Ecto neural progenitor cell (in vitro differentiated cells): ENCODE results near the gene SERGEF.
"Not testable (repeated sequence)": the region's sequence is repeated elsewhere in the genome, so short reads cannot be mapped to it uniquely, and the experiment has no call there.

ENCODE experiments used
- DNase-seq: peaks from one replicate; pipeline ENCODE4 v3.0.0-alpha.2; 2018; ENCODE audit warnings: low spot score

The SERGEF gene

GRCh38 chr11:17906436-17906835 lies 106.4 kb downstream of the SERGEF start:
- DNase-seq, result peak; percentile 62

- DNase-seq, result no peak
Observed at GRCh38 chr11:17905477-17905876, 107.4 kb downstream of the SERGEF start.

DNA sequence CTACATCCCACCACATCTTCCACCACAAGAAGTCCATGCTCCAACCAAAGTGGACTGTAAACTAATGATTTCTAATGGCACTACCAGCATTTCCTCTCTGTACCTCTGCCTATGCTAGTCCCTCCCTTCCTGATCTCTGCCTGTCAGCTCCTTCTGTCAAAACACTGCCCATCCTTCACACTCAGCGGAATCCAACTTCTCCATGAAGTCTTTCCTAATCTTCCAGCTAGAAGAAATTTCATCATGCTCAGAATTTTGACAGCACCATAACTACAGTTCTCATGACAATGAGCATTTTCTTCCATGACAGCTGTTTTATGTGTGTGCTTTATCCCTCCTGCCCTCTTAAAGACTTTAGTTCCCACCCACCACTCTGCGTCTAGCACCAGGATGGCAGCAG lies 111.4 kb downstream of the SERGEF start:
- no peak for DNase-seq

DNA sequence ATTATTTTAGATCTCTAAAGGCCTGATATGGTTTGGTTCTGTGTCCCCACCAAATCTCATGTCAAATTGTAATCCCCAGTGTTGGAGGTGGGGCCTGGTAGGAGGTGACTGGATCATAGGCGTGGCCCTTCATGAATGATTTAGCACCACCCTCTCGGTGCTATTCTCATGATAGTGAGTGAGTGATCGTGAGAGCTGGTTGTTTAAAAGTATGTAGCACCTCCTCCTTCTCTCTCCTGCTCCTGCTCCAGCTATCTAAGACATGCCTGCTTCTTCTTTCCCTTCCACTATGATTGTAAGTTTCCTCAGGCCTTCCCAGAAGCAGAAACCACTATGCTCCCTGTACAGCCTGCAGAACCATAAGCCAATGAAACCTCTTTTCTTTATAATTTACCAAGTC lies 114.1 kb downstream of the SERGEF start:
- DNase-seq, result no peak

GRCh38 chr11:17898071-17898470 lies 114.8 kb downstream of the SERGEF start:
- no peak for DNase-seq

GRCh38 chr11:17897495-17897894 lies 115.4 kb downstream of the SERGEF start:
- no peak for DNase-seq

GRCh38 chr11:17896496-17897151 lies 116.2 kb downstream of the SERGEF start:
- not testable (repeated sequence) for DNase-seq

DNA sequence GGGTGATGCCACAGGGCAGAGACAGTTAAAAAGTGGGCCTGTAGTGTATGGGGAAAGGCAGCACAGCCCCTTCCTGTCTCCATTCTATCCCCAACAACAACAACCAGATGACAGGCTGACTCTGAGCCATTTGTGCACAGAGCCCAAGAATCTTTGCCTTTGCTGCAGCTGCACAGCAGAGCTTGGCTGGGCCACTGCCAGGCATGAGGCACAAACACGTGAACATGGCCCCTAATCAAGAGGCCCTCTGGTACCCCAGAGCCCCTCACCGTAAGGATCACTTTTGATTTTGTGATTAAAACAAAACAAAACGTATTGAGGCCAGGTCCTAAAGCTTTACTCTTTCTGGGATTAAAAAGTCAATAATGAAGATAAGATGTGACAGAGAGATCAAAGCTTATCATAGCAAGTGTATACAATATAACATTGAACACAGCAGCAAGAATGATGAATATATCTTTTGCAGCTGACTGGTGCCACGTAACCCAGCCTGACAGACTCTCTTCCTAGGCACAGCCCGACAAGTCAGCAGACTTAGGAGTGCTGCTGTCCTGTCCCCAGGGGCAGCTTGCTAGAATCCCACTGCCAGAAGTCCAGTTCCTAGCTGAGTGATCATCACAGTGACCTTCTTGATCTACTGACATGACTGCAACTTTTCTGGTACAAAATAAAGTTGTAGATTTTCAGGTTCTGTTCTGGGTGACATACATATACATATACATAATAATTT lies 117.8 kb downstream of the SERGEF start:
- no peak for DNase-seq

DNA sequence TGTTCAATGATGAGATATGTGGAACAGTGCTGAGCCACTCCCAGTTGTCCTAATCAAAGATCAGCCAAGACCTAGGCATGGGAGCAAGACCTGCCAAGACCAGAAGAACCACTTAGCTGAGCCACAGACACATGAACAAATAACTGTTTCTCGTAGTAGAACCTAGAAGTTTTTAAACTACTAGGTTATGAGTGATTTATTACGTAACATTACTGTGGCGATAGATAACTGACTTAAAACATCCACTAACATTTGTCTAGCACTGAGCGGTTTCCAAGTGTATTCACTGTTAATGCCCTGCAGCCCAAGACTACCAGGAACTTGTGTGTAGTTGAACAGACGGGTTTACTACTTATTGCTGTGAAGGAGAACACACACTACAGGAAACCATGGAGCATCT lies 120.4 kb downstream of the SERGEF start:
- no peak for DNase-seq

- no peak for DNase-seq
Observed at GRCh38 chr11:17890325-17890724, 122.5 kb downstream of the SERGEF start.

- no peak for DNase-seq
Observed at GRCh38 chr11:17887779-17888178, 125.1 kb downstream of the SERGEF start.

DNA sequence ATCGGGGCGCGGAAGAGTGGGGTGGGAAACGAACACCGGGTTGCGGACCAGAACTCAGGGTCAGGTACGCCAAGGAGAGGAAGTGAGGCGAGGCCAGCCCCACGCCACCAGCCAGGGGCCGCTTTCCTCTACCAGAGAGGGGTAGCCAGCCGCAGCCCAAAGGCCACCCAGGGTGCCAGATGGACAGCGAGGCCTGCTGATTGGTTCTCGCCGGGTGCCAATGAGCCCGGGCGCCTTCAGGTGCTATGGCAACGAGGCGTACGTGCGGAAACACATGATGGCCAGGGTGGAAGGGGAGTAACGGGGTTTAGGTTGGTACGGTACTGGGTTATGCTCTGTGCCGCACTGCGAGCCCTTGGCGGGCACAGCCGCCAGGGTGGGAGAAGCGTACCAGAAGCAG lies 128.9 kb downstream of the SERGEF start:
- DNase-seq, result no peak

DNA sequence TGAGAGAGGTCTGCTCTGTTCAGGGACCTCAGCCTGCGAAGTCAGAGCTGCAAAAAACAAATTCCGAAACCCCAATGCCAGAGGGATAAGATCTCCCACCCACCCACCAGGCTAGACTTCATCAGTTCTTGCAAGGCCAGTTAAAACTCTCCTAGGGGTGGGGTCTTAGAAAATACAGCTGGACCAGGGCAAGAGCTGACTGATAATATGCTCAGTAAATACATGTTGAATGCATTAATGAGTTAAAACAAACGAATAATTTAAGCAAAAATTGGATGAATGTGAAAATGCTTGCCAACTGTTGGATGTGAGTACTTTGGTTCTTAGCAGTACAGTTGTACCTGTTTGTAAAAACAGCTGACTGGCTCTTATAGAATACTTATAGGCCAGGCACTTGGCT lies 129.8 kb downstream of the SERGEF start:
- no peak for DNase-seq

DNA sequence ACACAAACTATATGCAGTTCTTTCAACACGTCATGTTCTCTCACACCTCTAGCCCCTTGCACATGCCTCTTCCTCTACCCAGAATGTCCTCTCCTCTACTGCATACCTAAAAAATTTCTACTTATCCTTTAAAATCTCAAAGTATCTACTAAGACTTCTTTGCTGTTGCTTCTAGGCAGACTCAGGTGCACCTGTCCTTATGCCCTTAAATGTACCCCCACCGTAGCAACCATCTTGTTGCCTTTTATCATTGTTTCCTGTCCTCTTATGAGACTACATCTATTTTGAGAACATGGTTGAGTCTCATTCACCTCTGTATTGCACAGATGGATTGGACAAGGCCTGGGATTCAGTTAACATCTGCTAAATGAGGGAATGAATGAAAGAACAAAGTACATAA lies 134.1 kb downstream of the SERGEF start:
- no peak for DNase-seq

DNA sequence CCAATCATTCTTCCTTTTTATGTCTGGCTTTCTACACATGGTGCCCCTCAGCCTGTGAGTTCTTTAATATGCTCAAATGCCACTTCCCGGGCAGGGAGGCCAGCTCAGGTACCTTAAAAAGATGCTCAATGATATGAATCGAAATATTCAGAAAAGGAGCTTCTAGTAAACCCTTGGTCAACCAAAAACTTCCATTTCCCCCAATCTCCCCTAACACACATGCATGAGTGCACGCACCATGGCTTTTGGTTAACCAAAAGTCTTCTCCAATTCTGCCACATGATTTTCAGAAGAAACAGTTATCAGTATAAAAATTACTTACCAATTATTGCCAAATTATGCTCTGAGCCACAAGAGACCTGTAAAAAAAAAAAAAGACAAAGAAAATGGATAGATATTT lies 135.0 kb downstream of the SERGEF start:
- no peak for DNase-seq

DNA sequence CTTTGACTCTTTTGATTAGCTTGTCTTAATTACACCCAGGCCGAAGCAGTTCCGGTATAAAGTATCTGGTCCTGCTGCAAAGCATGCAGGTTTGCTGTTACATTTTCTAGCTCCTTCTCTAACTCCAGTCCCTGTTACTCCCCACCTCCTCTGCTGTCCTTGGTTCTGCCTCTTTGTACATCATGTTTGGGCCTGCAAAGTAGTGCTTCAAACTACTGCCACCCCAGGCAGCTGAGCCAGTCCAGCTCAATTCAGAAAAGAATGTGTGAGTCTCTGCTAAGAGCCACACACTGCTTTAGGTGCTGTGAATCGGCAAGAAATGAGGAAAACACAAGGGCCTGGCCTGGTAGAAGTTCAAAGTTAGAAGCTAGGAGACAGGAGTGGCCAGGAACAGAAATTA lies 136.0 kb downstream of the SERGEF start:
- DNase-seq, result no peak

DNA sequence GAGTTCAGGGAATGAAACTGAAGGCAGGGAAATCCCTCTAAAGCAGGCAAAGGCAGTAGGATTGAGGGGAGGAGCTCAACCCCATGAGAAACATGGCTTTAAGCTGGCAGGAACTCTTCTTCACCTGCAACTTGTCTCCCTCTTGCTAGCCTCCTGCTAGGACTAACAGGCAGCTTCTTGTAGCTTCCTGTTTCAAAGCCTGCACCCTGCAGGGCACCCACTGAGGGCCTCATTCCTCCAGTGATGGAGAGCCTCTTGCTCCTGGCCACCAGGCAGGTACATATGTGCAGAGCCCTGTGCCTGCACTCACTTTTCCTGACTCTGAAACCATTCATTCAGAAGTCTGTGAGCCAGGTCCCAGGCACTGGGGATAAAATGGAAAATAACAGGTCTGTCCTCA lies 137.0 kb downstream of the SERGEF start:
- DNase-seq, result no peak

GRCh38 chr11:17873586-17873985 lies 139.3 kb downstream of the SERGEF start:
- no peak for DNase-seq

DNA sequence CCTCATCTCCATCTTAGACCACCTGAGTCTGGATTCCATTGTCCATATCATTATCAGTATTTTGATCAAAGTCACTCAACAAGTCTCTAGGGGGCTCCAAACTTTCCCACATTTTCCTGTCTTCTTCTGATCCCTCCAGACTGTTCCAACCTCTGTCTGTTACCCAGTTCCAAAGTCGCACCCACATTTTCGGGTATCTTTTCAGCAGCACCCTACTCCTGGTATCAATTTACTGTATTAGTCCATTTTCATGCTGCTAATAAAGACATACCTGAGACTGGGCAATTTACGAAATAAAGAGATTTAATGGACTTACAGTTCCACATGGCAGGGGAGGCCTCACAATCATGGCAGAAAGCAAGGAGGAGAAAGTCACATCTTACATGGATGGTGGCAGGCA lies 144.4 kb downstream of the SERGEF start:
- DNase-seq, result not testable (repeated sequence)

DNA sequence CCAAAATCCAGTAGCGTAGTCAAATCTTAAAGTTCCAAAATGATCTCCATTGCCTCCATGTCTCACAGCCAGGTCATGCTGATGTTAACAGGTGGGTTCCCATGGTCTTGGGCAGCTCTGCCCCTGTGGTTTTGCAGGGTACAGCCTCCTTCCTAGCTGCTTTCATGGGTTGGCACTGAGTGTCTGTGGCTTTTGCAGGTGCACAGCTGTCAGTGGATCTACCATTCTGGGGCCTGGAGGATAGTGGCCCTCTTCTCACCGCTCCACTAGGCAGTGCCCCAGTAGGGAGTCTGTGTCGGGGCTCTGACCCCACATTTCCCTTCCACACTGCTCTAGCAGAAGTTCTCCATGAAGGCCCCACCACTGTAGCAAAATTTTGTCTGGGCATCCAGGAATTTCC lies 145.5 kb downstream of the SERGEF start:
- no peak for DNase-seq

GRCh38 chr11:17865765-17866428 lies 146.9 kb downstream of the SERGEF start:
- DNase-seq, result no peak

DNA sequence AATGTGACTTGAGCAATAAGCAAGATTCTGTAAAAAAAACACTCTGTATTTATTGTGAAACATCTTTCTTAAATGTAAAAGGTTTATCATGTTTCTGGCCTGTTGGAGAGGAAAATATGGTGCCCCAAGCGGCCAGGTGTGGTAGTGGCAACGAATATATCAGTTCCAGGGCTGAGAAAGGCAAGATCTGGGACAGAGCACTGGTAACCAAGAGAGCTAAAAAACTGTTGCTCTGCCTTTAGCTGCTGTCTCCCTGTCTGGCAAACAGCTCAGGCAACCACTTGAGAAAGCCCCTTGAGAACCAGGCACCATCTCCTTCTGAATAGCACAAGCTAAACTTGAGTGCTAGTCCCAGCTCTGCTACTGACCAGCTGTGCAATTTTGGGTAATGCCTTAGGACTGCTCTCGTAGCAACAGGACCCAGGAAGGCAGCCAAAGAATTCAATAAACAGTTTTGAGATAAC lies 148.3 kb downstream of the SERGEF start:
- DNase-seq, result no peak

DNA sequence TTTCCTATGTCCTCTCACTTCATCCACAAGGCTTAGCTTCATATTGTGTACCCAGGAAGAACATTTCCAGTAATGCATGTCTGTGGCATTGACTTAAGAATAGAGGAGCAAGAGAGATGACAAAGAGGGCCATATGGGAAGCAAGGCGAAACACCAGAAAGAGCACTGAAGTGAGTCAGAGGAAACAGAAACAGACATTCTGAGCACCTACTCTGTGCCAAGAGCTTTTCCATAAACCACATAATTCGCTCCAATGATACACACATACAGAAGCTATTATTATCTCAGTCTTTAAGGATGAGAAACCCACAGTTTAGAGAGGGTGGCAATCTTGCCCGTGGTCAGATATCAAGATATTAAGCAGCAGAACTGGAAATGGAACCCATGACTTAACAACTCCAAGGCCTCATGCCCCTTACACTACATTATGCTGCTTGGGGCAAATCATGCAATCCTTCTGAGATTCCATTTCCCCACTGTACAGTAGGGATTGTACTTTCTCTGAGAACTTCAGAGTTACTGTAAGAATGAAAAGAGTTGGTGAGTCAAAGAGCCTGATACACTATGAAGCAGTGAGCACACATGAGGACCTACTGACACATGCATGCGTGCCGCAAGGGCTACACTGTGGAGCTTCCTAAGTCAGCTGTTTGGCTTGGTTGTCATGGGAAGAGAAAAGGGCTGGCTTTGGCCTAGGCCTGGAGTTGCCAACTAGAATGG lies 151.7 kb downstream of the SERGEF start:
- DNase-seq, result no peak
